Panc1 (cell line): ENCODE measurements around the gene B3GALT4.

Experiments used
- CTCF ChIP-seq: fragments of 450-650 bp; IDR thresholded peaks from 2 replicates; pipeline ENCODE4 v1.5.1; 2017; ENCODE audit warnings: mild to moderate bottlenecking
- REST ChIP-seq, 2 experiments: IDR thresholded peaks; 2 replicates each; pipeline ENCODE4 v1.6.1; 2011 to 2012; ENCODE audit warnings: low read depth in 2 of 2, control low read depth in 1 of 2, low read length in 1 of 2, mild to moderate bottlenecking in 1 of 2, moderate library complexity in 1 of 2; ENCODE audit not compliant: insufficient read depth in 1 of 2
- TCF7L2 ChIP-seq: IDR thresholded peaks from 2 replicates; pipeline ENCODE4 v1.6.1; 2011; ENCODE audit warnings: mild to moderate bottlenecking, low read depth, low read length, inconsistent platforms

- TF ChIP-seq CTCF (no peak), TCF7L2 (no peak), REST (IDR thresholded peaks at IDR 0.05; ENCODE audit: insufficient read depth in 1 of 2, low read depth in 2 of 2, low read length in 1 of 2) (no peak)
Measured at GRCh38 chr6:33276581-33276863, 401 bp upstream of the B3GALT4 start.
